Astrocyte of the spinal cord (primary cell): Measurements from ENCODE around the gene DESI1.
"Not testable (repeated sequence)": the region's sequence is repeated elsewhere in the genome, so short reads cannot be mapped to it uniquely, and the experiment has no call there.

Experiments used
- DNase-seq: peaks from one replicate; pipeline ENCODE4 v3.0.0; 2011; ENCODE audit warnings: low read depth, low spot score
- H3K4me3 ChIP-seq: 2 replicates; pipeline ENCODE4 v1.5.1; 2011; ENCODE audit warnings: low read depth, mild to moderate bottlenecking, low read length, moderate library complexity
- in situ Hi-C: cut with HindIII; loops from 2 replicates; pipeline ENCODE4 v1.10.0; 2017; ENCODE audit warnings: low sequenced_read_pairs
- TF ChIP-seq, protein P1 (sequence below): IDR thresholded peaks from 2 replicates; pipeline ENCODE4 v1.5.1; 2012; ENCODE audit warnings: low read depth, mild to moderate bottlenecking, low read length, inconsistent platforms

Gene DESI1

DNA sequence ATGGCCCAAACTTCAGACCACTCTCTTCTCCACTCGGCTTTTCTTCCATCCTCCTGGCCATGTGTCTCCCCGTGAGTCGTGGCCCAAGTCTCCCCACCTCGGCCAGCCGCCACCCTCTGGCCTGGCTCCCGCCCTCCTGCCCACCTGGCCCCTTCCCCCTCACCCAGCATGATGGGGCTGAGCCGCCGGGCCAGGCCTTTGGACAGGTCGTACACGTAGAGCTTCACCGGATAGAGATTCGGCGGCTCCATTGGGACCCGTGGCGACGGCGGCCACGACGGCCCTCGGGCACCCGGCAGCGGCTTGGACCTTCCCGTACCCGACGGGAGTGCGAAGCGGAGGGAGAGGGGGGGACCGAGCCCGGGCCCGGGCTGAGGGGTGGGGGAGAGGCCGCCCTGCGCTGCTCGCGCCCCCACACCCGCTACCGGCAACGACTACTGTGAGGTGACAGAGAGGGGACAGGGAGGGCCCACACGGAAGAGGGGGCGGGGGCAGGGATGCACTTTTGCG is at the start of gene DESI1:
DESI1 (minus strand) TSS at position 455 of the 510 bp plus-strand sequence; CDS start at position 251, 204 bp downstream.
- peak; percentile 20 for DNase-seq
- in situ Hi-C loops: no loop called here
- TF ChIP-seq, protein P1, sequence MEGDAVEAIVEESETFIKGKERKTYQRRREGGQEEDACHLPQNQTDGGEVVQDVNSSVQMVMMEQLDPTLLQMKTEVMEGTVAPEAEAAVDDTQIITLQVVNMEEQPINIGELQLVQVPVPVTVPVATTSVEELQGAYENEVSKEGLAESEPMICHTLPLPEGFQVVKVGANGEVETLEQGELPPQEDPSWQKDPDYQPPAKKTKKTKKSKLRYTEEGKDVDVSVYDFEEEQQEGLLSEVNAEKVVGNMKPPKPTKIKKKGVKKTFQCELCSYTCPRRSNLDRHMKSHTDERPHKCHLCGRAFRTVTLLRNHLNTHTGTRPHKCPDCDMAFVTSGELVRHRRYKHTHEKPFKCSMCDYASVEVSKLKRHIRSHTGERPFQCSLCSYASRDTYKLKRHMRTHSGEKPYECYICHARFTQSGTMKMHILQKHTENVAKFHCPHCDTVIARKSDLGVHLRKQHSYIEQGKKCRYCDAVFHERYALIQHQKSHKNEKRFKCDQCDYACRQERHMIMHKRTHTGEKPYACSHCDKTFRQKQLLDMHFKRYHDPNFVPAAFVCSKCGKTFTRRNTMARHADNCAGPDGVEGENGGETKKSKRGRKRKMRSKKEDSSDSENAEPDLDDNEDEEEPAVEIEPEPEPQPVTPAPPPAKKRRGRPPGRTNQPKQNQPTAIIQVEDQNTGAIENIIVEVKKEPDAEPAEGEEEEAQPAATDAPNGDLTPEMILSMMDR: peak; percentile 2
- H3K4me3 ChIP-seq: peak within 1 kb of the TSS; percentile 89

DNA sequence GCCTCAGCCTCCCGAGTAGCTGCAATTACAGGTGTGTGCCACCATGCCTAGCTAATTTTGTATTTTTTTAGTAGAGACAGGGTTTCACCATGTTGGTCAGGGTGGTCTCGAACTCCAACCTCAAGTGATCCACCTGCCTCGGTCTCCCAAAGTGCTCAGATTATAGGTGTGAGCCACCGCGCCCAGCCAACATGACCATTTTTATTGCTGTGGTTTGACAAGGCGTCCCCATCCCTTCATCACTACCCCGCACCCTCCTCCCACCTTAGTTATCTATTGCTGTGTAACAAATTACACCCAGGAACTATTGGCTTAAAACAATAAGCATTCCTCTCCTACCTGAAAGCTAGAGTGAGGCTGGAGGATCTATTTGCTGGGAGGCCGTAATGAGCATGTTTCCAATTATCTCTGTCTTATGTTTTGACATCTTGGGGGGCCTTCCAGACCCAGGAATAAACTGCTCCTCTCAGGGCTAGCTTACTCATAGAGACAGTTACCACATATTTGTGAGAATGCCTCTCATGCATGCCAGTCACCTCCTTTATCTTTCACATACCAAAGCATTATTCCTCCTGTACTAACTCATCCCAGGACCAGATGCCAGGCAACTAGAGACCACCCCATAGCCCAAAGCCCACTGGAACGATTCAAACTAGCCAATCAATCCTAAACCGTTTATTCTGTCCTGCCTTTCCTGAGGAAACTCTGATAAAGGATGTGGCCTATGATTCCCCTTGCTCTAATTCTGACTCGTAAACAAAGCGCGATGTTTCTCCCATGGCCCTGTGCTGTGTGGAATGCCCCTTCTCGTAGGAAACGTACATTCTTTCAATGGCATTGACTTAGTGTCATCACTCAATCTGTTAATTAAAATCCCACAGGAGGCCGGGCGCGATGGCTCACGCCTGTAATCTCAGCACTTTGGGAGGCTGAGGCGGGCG is 48.4 kb upstream of the DESI1 start:
- peak; percentile 46 for DNase-seq
- TF ChIP-seq, protein P1: no peak
- in situ Hi-C loops: no loop called here
- no peak overlapping the region for H3K4me3 ChIP-seq

DNA sequence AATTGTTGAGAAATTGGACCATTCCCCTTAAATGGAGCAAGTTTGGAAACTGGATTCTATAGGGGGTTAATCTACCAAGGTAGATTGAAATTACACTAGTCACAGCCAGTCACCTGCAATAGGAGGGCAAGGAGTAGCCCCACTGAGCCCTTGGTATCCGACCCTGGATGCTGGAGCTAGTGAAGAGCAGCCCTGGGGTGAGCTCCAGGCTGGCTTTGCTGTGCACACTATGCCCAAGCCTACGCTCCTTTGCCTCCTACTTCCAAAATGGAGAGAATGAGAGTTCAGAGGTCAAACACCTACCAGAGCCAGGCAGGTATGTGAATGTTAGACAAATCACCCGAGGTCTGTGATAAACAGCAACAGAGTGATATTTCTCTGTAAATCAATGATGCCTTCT is 44.1 kb upstream of the DESI1 start:
- H3K4me3 ChIP-seq: no peak overlapping the region
- TF ChIP-seq, protein P1: no peak
- no peak for DNase-seq
- in situ Hi-C loops: no loop called here

DNA sequence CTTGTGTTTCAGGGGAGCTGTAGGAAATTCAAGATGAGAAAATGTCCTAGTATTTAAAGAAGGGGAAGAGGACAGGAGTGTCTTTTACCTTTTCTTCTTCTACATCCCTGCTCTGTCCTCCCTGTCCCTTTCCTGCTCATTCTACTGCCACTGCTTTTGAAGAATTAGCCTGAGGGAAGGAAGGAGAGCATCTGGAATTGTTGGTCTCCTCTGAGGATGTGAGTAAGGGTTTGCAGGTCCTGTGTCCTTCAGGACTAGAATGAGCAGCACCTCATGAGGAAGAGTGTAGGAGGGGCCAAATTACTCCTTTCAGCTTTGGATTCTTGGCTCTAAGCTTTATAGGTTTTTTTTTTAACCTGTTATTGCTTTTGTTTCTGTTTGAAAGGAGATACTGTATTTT is 43.6 kb upstream of the DESI1 start:
- in situ Hi-C loops: no loop called here
- TF ChIP-seq, protein P1: no peak
- H3K4me3 ChIP-seq: no peak overlapping the region
- no peak for DNase-seq

- DNase-seq, H3K4me3 ChIP-seq, in situ Hi-C loops: not testable (repeated sequence)
Measured at GRCh38 chr22:41663594-41663993, 42.8 kb upstream of the DESI1 start.

DNA sequence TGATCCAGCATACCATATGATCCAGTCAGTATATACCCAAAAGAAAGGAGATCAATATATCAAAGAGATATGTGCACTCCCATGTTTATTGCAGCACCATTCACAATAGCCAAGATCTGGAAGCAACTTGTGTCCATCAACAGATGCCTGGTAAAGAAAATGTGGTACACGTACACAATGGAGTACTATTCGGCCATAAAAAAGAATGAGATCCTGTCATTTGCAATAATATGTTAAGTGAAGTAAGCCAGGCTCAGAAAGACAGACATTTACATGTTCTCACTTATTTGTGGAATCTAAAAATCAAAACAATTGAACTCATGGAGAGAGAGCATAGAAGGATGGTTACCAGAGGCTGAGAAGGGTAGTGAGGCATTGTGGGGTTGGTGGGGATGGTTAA is 40.9 kb upstream of the DESI1 start:
- no peak overlapping the region for H3K4me3 ChIP-seq
- DNase-seq: no peak
- in situ Hi-C loops: no loop called here
- TF ChIP-seq, protein P1: no peak

DNA sequence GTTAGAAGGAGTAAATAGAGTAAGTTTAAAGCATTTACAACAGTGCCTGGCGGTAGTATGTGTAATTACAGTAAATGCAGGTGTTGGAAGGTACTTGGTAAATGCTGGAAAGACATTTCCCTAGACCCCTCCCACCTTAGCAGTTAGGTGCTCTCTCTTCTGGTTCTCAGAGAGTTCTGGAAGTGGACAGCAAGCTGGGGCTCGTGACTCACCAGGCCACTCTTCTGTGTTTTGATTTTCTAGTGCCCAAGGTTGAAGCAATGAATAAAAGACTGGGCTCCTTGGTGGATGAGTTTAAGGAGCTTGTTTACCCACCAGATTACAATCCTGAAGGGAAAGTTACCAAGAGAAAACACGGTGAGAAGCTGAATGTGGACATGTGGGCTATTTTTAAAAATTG is 40.2 kb upstream of the DESI1 start:
- in situ Hi-C loops: no loop called here
- TF ChIP-seq, protein P1: no peak
- H3K4me3 ChIP-seq: no peak overlapping the region
- DNase-seq: no peak
